Measurements from ENCODE around the gene FHAD1. TPM values are rescaled to one million over a fixed set of nuclear protein-coding genes. Genes with fewer than 3 reads are reported as not detected.

The FHAD1 gene
- total RNA-seq, 1 donor from 2014 or later = 0.21 TPM

DNA sequence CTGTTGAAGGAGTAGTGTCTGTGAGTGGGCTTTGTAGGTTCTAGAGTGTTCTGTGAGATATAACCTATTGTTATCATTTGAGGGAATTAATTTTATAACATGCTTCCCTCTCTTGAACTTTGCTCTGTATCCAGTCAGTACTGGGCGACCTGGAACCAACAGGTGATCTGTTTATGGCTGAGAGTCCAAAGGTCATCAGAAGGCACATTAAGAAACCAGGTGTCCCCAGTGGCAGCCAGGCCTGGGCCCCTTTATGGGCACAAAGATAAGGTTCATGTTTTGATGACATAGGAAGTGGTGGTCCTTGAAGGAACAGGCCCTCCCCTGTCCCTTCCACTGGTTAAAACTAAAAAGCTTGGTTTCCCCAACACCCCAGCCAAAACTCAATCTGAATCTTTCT, 61.1 kb downstream of the FHAD1 start:
- no peak overlapping the region for H3K4me3 ChIP-seq (ENCODE audit: low read depth, low read length)
- DNase-seq (ENCODE audit: low read depth) = no peak
- TF ChIP-seq, protein P1, sequence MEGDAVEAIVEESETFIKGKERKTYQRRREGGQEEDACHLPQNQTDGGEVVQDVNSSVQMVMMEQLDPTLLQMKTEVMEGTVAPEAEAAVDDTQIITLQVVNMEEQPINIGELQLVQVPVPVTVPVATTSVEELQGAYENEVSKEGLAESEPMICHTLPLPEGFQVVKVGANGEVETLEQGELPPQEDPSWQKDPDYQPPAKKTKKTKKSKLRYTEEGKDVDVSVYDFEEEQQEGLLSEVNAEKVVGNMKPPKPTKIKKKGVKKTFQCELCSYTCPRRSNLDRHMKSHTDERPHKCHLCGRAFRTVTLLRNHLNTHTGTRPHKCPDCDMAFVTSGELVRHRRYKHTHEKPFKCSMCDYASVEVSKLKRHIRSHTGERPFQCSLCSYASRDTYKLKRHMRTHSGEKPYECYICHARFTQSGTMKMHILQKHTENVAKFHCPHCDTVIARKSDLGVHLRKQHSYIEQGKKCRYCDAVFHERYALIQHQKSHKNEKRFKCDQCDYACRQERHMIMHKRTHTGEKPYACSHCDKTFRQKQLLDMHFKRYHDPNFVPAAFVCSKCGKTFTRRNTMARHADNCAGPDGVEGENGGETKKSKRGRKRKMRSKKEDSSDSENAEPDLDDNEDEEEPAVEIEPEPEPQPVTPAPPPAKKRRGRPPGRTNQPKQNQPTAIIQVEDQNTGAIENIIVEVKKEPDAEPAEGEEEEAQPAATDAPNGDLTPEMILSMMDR (IDR thresholded peaks at IDR 0.05; ENCODE audit: insufficient read depth, low read length, poor library complexity, severe bottlenecking) = no peak
- no peaks in the 10 kb centered on the region for H3K27me3 ChIP-seq (ENCODE audit: control insufficient read depth, insufficient read depth, low read length)
- no peaks in the 10 kb centered on the region for H3K36me3 ChIP-seq (ENCODE audit: control insufficient read depth, insufficient read depth, low read length)

DNA sequence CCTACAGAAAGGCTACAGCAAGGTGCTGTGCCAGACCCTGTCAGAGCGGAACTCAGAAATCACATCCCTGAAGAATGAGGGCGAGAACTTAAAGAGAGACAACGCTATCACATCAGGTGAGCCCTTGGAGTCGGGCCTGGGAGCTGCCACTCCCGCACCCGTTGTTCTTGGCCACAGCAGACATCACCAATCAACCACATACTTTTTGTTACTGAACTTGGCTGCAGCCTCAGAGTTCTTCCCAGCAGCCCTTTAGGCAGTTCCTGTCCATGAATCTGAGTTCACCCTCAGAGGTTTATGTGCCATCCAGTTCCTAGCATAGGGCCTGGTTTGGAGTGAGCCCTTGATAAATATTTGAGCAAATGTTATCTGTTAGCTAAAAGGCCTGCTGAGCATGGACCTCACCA, 61.6 kb downstream of the FHAD1 start:
- Histone ChIP-seq H3K27me3 (ENCODE audit: control insufficient read depth, insufficient read depth, low read length) (no peaks in the 10 kb centered on the region), H3K4me3 (ENCODE audit: low read depth, low read length) (no peak overlapping the region), H3K36me3 (ENCODE audit: control insufficient read depth, insufficient read depth, low read length) (no peaks in the 10 kb centered on the region)
- TF ChIP-seq, protein P1 (IDR thresholded peaks at IDR 0.05; ENCODE audit: insufficient read depth, low read length, poor library complexity, severe bottlenecking) = no peak
- DNase-seq (ENCODE audit: low read depth) = no peak

DNA sequence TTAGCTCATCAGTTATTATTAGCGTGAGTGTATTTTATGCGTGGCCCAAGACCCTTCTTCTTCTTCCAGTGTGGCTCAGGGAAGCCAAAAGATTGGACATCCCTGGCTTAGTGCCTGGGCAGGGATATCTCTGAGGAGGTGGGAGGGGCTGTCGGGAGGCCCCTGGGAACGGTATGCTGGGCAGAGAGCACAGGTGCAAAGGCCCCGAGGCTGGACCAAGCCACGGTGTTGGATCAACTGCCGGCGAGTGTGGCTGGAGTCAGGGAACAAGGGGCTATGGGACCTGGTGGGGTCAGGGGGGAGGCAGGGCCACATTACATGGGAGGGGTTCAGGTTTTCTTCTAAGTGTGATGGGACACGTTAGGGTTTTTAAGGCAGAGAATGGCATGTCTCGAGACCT, 62.7 kb downstream of the FHAD1 start:
- H3K36me3 ChIP-seq (ENCODE audit: control insufficient read depth, insufficient read depth, low read length) = no peaks in the 10 kb centered on the region
- H3K4me3 ChIP-seq (ENCODE audit: low read depth, low read length) = no peak overlapping the region
- TF ChIP-seq, protein P1 (IDR thresholded peaks at IDR 0.05; ENCODE audit: insufficient read depth, low read length, poor library complexity, severe bottlenecking) = no peak
- DNase-seq (ENCODE audit: low read depth) = no peak
- no peaks in the 10 kb centered on the region for H3K27me3 ChIP-seq (ENCODE audit: control insufficient read depth, insufficient read depth, low read length)

DNA sequence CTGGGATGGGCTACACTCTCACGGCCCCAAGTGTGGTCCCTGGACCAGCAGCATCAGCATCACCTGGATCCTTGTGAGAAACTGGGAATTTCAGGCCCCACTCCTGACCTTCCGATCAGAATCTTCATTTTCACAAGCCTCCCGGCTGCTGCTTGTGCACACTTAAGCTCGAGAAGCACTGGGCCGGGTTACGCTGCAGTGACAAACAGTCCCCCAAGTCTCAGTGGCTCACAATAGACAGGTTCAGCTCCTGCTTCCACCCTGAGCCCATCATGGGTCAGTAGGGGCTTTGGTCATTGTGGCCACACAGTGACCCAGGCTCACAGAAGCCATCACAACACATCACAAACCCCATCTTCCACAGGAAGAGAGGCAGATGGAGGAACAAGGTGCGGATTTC, 63.5 kb downstream of the FHAD1 start:
- no peak overlapping the region for H3K4me3 ChIP-seq (ENCODE audit: low read depth, low read length)
- no peaks in the 10 kb centered on the region for H3K27me3 ChIP-seq (ENCODE audit: control insufficient read depth, insufficient read depth, low read length)
- no peak for DNase-seq (ENCODE audit: low read depth)
- H3K36me3 ChIP-seq (ENCODE audit: control insufficient read depth, insufficient read depth, low read length) = no peaks in the 10 kb centered on the region
- TF ChIP-seq, protein P1 (IDR thresholded peaks at IDR 0.05; ENCODE audit: insufficient read depth, low read length, poor library complexity, severe bottlenecking) = no peak

DNA sequence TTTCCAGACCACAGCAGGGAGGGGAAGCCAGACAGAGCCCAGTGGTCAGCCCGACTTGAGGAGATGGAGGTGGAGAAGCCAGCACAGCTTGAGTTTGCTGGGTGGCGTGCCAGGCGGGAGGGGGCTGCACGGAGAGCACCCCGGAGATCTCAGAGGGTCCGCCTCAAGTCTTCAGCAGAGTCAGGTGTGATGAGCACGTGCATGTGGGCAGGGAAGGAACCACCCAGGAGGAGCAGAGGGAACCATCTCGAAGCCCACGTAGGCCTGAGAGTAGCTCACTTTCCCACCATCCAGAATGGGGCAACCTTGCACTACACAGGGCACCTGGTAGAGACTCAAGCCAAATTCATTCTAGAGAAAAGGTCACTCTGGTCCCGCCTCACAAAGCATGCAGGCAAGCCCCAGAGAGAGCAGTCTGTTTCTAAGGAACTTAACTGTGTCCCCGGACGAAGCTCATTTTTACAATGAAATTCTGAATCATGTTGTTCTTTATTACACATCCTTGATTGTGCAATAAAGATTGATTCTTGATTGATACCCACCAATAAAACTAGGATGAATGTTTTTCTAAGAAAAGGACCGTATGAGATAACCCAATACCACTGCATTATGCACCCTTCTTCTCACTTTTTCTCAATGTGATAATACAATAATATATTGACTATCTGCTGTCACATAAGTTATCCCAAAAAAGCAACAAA, 64.2 kb downstream of the FHAD1 start:
- DNase-seq (ENCODE audit: low read depth) = no peak
- H3K4me3 ChIP-seq (ENCODE audit: low read depth, low read length) = no peak overlapping the region
- no peaks in the 10 kb centered on the region for H3K27me3 ChIP-seq (ENCODE audit: control insufficient read depth, insufficient read depth, low read length)
- H3K36me3 ChIP-seq (ENCODE audit: control insufficient read depth, insufficient read depth, low read length) = no peaks in the 10 kb centered on the region
- TF ChIP-seq, protein P1 (IDR thresholded peaks at IDR 0.05; ENCODE audit: insufficient read depth, low read length, poor library complexity, severe bottlenecking) = no peak

DNA sequence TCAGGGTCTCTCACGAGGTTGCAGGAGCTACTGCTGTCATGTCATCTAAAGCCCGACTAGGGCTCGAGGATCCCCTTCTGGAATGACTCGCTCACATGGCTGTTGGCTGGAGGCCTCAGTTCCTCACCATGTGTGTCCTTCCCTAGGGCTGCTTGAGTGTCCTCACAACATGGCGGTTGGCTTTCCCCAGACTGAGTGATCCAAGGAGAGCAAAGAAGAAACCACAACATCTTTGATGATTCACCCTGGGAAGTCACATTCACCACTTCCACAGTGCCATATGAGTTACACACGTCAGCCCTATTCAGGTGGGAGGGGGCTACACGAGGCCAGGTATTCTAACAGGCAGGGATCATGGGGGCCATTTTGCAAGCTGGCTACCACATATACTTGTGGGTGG, 64.9 kb downstream of the FHAD1 start:
- H3K36me3 ChIP-seq (ENCODE audit: control insufficient read depth, insufficient read depth, low read length) = no peaks in the 10 kb centered on the region
- DNase-seq (ENCODE audit: low read depth) = no peak
- TF ChIP-seq, protein P1 (IDR thresholded peaks at IDR 0.05; ENCODE audit: insufficient read depth, low read length, poor library complexity, severe bottlenecking) = no peak
- no peaks in the 10 kb centered on the region for H3K27me3 ChIP-seq (ENCODE audit: control insufficient read depth, insufficient read depth, low read length)
- H3K4me3 ChIP-seq (ENCODE audit: low read depth, low read length) = no peak overlapping the region
